Stimulated activated CD8-positive, alpha-beta memory T cell treated with anti-CD3 and anti-CD28 coated beads, Interleukin-12 subunit alpha, Interleukin-12 subunit beta, amount 100 ng/mL, for 24 hours (primary cell): ENCODE results near the gene CCDC92B.
"Not testable (repeated sequence)": the region's sequence is repeated elsewhere in the genome, so short reads cannot be mapped to it uniquely, and the experiment has no call there.

Experiments
- DNase-seq: peaks from one replicate; pipeline ENCODE4 v3.0.0-alpha.2; 2020; ENCODE audit errors: extremely low read depth

Gene CCDC92B

DNA sequence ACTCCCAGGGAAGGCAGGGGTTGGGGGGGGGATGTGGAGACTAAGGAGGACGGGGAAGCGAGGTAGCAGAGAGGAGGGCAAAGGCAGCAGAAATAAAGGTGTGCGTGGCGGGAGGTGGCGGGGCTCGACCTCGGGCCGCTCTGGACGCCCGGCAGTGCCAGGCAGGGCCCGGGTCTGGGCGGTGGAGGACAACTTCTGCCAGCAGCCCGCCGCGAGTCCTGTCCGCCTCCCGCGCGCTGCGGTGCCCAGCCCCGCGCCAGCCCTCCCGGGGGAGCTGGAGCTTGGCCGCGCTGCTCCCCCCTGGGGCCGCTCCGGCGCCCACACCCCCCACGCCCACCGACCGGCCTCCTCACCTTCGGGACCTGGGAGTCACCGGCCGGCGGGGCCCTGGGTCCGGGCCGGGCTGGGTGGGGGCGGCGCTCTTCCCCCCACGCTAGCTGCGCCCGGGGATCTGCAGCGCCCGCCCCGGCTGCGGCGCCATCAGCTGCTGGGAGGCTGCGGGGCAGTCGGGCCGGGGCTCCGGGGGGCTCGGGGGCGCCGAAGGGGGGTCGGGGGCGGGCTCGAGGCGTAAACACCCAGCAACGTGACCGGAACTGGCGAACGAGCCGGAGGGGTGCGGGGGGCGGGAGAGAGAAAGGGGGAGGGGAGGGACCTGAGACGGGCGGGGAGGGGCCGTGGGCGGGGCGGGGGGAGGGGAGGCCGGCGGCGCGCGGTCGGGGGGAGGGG is at the start of gene CCDC92B:
TSS of gene CCDC92B (minus strand) at position 595 of the 726 bp plus-strand sequence. CDS start 14,507 bp downstream, outside the sequence.
- no peak for DNase-seq

DNA sequence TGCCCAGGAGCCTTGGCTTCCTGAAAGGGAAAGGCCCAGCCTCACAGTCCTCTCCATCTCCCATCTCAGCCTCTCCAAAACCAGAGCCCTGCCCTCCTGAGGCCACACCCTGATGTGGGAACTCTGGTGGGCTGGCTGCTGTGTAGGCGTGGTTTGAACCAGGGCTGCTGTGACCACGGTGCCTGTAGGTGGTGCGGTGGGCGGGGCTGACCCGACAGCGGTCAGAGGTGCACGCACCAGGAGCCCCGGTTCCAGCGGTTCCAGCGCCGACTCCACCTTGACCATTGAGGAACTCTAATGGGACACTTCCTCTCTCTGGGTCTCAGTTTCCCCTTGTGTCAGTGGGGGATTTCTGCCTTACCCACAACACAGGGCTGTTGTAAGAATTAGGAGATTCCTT is 49.2 kb upstream of the CCDC92B start:
- DNase-seq: no peak

DNA sequence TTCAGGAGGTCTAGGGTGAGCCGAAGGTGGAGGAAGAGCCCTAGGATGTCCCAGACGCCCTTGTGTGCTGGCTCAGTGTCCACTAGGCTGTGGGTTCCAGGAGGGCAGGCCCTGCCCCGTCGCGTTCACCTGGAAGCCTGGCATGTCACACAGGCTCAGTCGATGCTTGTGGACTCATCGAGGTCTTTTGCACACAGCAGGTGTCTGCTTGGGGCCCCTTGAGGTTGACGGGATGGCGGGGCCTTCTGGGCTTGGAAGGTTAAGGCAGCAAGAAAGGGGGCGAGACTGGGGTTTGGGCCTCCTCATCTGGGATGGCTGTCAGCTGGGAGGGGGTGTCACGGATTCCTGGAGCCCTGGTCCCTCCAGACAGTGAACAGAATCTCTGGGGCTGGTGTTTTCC is 48.7 kb upstream of the CCDC92B start:
- DNase-seq: no peak

DNA sequence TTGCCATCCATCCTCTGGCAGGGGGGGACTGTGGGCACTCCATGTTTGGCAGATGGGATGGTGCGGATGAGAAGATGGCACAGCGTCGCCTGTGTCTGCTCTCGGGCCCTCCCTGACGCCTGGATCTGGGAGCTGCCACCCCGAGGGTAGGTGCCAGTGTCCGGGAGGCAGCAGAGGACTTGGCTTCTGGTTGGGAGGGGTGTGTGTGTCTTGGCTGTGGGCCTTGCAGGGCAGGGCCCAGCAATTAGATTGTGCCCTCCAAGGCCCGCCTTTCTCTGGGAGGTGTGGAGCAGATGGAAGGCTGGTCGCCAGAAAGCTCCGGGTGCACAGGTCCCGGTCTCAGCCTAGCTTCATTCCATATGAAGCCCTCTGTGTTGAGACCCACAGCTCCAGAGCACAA is 48.2 kb upstream of the CCDC92B start:
- no peak for DNase-seq

DNA sequence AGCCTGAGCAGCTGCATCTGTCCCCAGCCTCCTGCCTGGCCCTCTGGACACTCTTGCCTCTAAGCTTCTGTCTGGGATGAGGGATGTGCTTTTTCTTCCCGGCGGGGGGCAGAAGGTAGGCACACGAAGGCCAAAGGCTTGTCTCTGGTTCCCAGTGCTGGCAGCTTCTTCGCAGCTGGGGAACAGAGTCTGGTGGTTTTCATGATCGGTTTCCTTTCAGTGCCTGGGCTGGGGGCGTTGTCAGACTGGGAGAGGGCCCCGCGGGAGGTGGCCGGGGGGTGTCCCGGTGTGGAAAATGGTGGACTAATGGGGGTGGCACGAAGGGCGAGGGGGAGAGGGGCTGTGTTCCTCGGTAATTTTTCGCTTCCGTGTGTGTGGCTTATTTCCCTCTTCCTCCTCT is 47.8 kb upstream of the CCDC92B start:
- no peak for DNase-seq

DNA sequence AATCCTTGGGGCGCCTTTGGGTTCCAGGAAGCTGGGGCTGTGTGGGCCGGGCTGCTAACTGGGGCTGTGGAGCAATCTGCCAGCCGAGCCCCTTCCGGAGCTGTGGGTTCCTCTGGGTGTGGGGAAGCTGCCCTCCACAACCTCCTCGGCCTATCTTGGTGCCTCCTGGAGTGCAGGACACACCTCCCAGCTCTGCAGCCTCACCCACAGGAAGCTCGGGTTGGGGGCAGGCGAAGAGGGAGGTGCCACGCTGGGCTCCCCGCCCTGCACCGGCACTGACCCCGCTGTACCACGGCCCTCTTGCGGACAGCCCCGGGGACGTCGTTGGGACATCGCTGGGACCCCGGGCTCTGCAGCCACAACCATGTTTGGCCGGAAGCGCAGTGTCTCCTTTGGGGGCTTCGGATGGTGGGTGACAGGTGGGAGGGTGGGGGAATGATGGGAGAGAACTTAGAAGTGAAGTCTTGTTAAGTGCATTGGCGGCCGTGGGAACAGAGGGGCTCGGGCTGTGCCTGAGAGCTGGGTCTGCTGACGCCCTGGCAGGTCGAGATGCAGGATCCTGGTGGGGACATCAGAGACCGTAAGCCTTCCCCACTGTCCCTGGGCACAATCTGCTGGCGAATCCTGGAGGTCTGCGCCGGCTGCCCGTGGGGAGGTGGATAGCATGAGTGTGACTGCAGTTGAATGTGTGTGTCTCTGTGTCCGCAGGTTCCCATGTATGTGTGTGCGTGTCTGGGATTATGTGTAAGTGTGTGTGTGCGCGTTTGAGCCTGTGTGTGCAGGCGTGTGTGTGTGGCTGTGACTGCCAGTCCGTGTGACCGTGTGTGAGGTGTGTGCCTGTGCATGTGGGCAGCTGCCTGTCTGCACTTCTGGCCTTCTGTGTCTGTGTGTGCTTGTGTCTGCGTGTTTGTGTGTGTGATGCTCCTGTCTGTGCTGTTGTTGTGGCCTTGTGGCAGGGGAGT is 47.0 kb upstream of the CCDC92B start, which contains the start of gene RAP1GAP2:
TSS of gene RAP1GAP2 (plus strand) at position 275 of the 962 bp plus-strand sequence. CDS start at position 365, 90 bp downstream.
- peak; percentile 24 for DNase-seq

DNA sequence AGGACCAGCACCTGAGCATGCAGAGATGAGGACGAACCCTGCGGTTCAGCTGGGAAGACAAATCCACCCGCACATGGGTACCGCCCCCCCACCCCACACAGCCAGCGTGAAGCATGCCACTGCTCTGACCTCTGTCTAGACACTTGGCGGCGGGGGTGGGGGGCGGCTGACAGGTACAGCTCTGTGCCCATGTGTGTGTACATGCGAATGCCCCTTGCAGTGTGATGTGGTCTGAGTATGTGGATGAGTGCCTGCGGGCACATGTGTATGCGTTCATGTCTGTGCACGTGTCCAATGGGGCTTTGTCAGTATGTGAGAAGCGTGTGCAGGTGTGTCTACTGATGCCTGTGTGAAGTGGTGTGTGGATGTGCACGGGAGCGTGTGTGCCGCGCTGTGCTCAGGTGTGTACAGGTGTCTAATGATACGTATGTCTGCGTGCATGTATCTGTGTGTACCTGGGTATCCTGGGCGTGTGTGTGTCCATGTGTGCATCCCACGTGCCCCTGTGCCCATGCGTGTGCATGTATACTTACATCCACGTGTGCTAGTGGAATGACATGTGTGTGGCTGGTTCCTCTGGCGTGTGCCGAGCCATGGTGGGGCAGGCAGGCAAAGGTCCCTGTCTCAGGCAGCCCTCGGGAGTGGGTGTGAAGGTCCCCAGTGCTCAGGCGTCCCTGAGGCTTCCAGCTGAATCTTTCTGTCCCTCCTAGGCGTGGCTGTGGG is 46.1 kb upstream of the CCDC92B start:
- DNase-seq: no peak

DNA sequence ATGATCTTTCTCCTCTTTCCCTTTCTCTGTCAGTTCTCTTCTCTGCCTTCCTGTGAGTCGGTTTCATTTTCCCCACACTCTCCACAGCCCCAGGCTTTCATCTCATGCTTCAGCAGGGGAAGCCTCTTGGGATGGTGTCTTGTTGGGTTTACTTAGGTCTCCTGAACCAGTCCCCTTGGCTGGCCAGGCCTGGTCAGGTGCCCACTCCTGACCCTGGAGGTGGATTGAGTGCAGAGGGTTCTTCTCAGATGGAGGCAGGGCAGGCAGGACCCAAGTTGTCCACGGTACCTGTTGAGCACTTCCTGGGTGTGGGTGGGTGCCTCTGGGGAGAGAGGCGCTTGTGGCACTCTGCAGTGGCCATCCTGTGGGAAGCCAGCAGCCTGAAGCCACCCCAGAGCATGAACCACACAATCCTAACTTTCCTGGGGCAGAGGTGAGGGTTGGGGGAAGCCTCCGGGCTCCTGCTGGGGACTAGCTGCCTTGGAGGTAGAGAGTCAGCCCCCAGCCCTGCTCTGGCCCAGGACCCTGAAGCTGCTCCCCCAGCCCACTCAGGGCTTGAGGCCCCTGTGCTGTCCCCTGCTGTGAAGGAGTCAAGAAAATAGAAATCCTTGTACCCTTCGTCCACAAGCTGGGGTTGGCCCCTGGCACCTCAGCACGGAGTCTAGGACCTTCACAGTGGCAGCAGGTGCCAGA is 44.8 kb upstream of the CCDC92B start:
- no peak for DNase-seq

DNA sequence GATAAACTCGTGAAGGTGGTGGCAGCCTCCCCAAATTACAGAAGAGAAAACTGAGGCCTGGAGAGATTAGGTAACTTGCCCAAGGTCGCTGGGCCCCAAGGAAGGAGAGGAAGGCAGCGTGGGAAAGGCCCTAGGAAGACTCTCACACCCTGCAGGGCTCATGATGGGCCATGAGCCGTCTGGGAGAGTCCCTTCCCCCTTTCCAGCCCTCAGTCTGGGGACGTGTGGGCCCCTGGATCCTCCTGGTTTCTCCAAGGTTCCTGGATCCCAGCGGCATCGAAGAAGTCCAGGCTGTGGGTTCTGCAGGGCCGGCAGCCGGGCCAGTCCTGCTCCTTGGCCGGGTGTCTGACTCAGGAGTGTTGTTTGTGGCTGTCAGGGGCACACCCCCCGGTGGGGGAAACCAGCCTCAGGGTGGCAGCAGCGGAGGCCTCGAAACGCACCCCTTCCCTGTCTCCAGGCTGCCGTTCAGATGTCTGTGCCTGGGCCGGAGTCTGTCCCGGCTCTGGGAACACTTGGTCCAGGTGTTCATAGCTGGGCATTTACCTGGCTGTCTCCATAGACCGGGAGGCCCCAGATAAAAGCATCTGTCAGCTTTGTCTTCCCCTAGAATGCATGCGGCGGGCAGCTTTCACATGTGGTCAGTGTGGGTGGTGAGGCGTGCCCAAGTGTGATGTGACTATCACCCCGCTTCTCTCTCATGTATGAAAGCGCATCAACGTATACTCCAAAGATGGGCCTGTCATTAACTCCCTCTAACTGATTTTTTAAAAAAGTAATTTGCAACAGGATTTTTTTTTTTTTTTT is 43.1 kb upstream of the CCDC92B start:
- DNase-seq: peak; percentile 51

DNA sequence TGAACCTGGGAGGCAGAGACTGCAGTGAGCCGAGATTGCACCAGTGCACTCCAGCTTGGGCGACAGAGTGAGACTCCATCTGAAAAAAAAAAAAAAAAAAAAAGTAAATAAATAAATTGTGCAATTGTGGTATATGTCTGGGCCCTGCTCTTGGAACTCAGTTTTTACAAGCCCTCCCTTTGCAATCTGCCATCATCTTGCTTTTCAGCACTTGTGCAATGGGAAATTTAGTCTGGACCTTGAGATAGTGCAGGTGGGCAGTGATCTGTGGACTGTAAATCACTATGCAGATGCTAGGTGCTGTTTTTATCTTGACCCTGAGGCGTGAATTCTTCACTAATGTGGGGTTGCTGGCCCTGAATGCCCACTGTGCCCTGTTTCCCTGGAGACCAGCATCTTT is 40.2 kb upstream of the CCDC92B start:
- DNase-seq: no peak

DNA sequence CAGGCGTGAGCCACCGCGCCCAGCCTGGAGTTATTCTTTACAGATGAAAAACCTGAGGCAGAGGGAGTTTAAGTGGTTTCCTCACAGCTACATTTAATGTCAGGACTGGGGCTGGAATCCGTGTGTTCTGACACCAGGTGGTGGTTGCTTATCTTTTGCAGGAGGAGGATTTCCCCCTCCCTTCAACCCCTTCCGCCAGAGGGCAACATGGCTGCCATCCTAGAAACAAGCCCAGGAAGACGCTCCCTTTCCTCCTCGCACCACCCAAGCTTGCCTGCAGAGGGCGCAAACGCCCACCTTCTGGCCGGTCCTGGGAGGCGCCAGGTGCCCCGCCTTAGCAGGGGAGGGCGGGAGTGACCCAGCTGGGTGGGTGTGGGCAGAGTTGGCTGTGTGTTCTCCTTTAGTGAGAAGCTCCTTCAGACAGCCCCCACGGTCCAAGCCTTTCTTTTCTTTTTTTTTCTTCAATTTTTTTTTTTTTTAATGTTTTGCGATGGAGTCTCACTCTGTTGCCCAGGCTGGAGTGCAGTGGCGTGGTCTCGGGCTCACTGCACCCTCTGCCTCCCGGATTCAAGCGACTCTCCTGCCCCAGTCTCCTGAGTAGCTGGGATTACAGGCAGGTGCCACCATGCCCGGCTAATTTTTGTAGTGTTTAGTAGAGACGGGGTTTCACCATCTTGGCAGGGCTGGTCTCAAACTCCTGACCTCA is 36.9 kb upstream of the CCDC92B start:
- DNase-seq: peak; percentile 65

DNA sequence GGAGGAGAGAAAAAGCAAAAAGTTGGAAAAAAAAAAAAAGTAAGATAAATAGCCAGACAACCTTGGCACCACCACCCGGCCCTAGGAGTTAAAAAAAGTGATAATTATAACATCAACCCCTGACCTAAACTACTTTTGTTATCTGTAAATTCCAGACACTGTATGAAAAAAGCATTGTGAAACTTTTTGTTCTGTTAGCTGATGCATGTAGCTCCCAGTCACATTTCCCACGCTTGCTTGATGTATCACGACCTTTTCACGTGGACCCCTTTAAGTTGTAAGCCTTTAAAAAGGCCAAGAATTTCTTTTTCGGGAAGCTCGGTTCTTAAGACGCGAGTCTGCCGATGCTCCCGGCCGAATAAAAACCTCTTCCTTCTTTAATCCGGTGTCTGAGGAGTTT is 35.9 kb upstream of the CCDC92B start:
- DNase-seq: not testable (repeated sequence)

DNA sequence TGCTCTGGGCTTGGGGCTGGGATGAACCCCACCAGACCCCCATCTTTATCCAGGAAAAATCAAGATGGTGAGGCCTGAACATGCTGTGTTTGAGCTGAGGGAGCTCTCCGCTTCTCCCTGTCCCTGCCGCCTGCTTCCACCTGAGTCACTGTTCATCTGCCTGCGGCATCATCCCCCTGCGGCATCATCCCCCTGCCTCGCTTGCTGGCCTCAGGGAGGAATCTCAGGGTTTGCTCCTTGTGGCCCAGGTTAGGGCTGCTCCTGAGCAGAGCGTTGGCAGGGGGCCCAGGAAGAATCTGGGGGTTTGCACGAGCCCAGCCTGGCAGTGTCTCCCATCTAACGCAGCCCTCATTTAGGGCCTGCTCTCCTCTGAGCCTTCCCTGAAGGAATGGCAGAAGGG is 35.4 kb upstream of the CCDC92B start:
- no peak for DNase-seq

DNA sequence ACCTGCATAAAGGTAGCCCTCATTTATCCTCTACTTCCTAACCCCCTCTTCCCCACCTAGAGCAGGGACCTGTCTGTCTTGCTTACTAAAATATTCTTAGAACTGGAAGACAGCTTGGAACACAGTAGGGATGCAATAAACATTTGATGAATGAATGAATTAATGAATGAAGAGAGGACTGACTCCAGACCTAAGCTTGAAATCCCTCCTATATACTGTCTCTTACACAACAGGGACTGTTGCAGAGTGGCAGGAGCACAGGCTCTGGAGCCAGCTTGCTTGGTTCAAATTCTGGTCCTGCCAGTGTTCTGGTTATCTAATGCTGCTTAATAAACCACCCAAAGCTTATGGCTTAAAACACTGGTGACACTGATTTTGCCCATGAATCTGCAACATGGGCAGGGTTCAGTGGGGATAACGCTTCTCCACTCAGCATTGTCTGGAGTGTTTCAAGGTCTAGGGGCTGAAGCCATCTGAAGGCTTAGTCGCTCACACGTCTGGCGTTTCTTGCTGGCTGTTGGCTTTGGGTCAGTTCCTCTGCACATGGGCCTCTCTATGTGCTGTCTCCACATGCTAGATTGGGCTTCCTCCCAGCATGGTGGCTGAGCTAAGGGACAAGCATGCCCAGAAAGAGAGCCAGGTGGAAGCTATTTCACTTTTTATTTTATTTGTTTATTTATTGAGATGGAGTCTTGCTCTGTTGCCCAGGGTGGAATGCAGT is 34.0 kb upstream of the CCDC92B start:
- no peak for DNase-seq

DNA sequence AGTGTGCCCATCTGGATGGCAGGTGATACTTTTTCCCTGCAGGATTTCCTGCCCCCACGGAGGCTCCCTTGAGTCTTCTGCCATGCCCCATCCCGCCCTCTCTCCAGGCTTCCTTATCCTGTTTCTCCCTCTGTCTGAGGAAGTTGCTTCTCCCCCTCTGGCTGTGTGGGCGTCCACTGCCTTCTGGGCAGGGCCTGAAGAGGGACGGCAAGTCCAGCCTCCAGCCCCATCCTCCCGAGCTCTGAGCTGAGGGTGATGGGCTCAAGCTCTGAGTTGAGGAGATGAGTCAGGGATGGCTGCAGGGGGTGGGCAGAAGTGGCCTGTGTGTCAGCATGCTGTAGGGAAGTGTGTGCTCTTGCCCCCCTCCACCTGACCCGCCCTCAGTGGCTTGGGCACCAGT is 32.6 kb upstream of the CCDC92B start:
- no peak for DNase-seq

DNA sequence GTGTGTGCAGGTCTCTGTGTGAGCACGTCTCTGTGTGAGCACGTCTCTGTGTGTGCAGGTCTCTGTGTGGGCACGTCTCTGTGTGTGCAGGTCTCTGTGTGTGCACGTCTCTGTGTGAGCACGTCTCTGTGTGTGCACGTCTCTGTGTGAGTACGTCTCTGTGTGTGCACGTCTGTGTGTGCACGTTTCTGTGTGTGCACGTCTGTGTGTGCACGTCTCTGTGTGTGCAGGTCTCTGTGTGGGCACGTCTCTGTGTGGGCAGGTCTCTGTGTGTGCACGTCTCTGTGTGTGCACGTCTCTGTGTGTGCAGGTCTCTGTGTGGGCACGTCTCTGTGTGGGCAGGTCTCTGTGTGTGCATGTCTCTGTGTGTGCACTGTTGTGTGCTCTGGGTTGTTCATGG is 32.1 kb upstream of the CCDC92B start:
- DNase-seq: not testable (repeated sequence)

DNA sequence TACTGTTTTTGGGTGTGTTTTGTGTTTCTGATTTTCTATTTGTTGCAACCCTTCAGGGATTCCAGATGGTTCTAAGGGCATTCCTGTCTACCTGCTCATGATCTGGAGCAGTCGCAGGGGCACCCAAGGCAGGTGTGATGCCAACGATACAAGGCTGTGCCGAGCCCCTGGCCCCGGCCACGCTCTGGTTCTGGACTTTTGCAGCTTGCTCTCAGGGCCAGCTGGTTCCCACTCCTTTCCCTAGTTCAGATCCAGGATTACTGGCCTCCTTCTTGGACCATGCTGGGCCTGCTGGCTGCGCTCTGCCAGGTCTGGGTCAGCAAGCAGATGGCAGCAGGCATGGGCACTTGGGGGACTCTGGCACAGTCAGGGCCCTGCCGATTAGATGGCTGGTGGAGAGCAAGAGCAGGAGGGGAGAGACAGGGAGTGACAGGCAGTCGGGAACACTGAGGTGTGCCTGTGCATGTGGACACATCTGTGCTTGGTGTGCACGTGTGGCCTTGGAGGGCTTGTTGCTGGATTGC is 31.5 kb upstream of the CCDC92B start:
- no peak for DNase-seq

DNA sequence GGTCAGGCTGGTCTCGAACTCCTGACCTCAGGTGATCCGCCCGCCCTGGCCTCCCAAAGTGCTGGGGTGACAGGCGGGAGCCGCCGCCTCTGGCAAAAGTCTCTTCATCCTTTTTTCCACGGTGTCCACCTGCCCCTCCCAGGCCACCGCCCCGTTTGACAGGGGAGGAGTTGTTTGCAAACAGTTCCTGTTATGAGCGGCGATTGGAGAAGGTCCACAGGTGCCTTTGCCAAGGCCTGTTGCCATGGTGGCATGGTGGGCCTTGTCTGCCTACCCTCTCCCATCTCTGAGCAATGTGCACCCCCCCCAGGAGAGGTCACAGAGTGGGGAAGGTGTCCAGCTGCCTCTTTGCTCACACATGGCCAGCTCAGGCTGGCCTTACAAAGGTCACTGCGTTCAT is 30.8 kb upstream of the CCDC92B start:
- no peak for DNase-seq

DNA sequence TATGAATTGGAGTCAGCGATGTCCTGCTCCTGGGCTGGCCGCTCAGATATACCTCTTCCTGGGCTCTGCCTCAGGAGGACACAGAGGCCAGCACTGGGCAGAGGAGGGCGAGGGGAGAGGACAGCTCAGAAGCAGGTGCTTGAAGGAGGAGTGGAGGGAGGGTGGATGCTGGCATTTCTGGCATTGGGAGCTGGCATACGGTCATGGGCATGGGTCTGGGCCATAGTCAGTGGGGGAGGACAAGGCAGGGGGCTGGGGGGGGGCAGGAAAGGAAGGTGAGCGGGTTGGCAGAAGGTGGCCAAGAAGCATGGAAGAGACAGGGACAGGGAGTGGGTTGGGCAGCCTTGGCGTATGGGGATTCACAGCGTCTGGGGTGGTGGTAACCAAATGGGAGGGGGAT is 30.1 kb upstream of the CCDC92B start:
- no peak for DNase-seq
